ENCODE data around the gene LRP3.
"Not testable (repeated sequence)": the region's sequence is repeated elsewhere in the genome, so short reads cannot be mapped to it uniquely, and the experiment has no call there.

The LRP3 gene

GRCh38 chr19:33221638-33222037 lies 27.5 kb downstream of the LRP3 start:
- Histone ChIP-seq H3K36me3 (ENCODE audit: control insufficient read depth, low read length) (no peaks in the 10 kb centered on the region), H3K27ac (ENCODE audit: low read depth, low read length) (no peak overlapping the region), H3K4me2 (ENCODE audit: low read length) (no peak overlapping the region), H3K9me2 (replicated peaks; ENCODE audit: control insufficient read depth, low read length) (no peaks in the 10 kb centered on the region), H3F3A (ENCODE audit: control insufficient read depth, insufficient read depth) (no peaks in the 10 kb centered on the region), H3K4me1 (ENCODE audit: control insufficient read depth, low read length) (no peaks in the 10 kb centered on the region), H3K4me3 (ENCODE audit: low read length) (no peak overlapping the region), H3K9me3 (ENCODE audit: control insufficient read depth, insufficient read depth, low read length) (no peaks in the 10 kb centered on the region), H3K79me2 (ENCODE audit: control insufficient read depth, low read length) (no peaks in the 10 kb centered on the region), H3K27me3 (ENCODE audit: control insufficient read depth, low read length) (no peaks in the 10 kb centered on the region), H4K20me1 (ENCODE audit: control insufficient read depth, insufficient read depth, low read depth, low read length) (no peaks in the 10 kb centered on the region)
- TF ChIP-seq EZH2phosphoT487 (IDR thresholded peaks at IDR 0.05; ENCODE audit: borderline replicate concordance, low read length) (no peak), CTCF (IDR thresholded peaks at IDR 0.05; ENCODE audit: low read depth, low read length, poor library complexity, severe bottlenecking) (no peak)

GRCh38 chr19:33222255-33222654 lies 28.1 kb downstream of the LRP3 start:
- H3K27ac ChIP-seq (ENCODE audit: low read depth, low read length); H3K9me2 ChIP-seq (replicated peaks; ENCODE audit: control insufficient read depth, low read length); H4K20me1 ChIP-seq (ENCODE audit: control insufficient read depth, insufficient read depth, low read depth, low read length); H3K79me2 ChIP-seq (ENCODE audit: control insufficient read depth, low read length); H3K36me3 ChIP-seq (ENCODE audit: control insufficient read depth, low read length); H3K4me2 ChIP-seq (ENCODE audit: low read length); H3K4me3 ChIP-seq (ENCODE audit: low read length); H3K4me1 ChIP-seq (ENCODE audit: control insufficient read depth, low read length); H3K27me3 ChIP-seq (ENCODE audit: control insufficient read depth, low read length); H3K9me3 ChIP-seq (ENCODE audit: control insufficient read depth, insufficient read depth, low read length); H3F3A ChIP-seq (ENCODE audit: control insufficient read depth, insufficient read depth): not testable (repeated sequence)

GRCh38 chr19:33224694-33225457 lies 30.7 kb downstream of the LRP3 start:
- no peaks in the 10 kb centered on the region for H3K4me1 ChIP-seq (ENCODE audit: control insufficient read depth, low read length)
- H3K36me3 ChIP-seq (ENCODE audit: control insufficient read depth, low read length), result no peaks in the 10 kb centered on the region
- no peaks in the 10 kb centered on the region for H4K20me1 ChIP-seq (ENCODE audit: control insufficient read depth, insufficient read depth, low read depth, low read length)
- H3K9me2 ChIP-seq (replicated peaks; ENCODE audit: control insufficient read depth, low read length), result no peaks in the 10 kb centered on the region
- no peaks in the 10 kb centered on the region for H3K27me3 ChIP-seq (ENCODE audit: control insufficient read depth, low read length)
- no peaks in the 10 kb centered on the region for H3F3A ChIP-seq (ENCODE audit: control insufficient read depth, insufficient read depth)
- no peak overlapping the region for H3K4me2 ChIP-seq (ENCODE audit: low read length)
- peaks cover 4% of the 10 kb centered on the region; the same call in 1 of the 2 replicates for H3K9me3 ChIP-seq (ENCODE audit: control insufficient read depth, insufficient read depth, low read length)
- TF ChIP-seq EZH2phosphoT487 (IDR thresholded peaks at IDR 0.05; ENCODE audit: borderline replicate concordance, low read length) (no peak), CTCF (IDR thresholded peaks at IDR 0.05; ENCODE audit: low read depth, low read length, poor library complexity, severe bottlenecking) (no peak)
- H3K4me3 ChIP-seq (ENCODE audit: low read length), result no peak overlapping the region
- no peaks in the 10 kb centered on the region for H3K79me2 ChIP-seq (ENCODE audit: control insufficient read depth, low read length)
- H3K27ac ChIP-seq (ENCODE audit: low read depth, low read length), result no peak overlapping the region

- no peaks in the 10 kb centered on the region for H3F3A ChIP-seq (ENCODE audit: control insufficient read depth, insufficient read depth)
- no peaks in the 10 kb centered on the region for H3K9me2 ChIP-seq (replicated peaks; ENCODE audit: control insufficient read depth, low read length)
- no peaks in the 10 kb centered on the region for H3K4me1 ChIP-seq (ENCODE audit: control insufficient read depth, low read length)
- no peaks in the 10 kb centered on the region for H4K20me1 ChIP-seq (ENCODE audit: control insufficient read depth, insufficient read depth, low read depth, low read length)
- no peaks in the 10 kb centered on the region for H3K79me2 ChIP-seq (ENCODE audit: control insufficient read depth, low read length)
- H3K4me2 ChIP-seq (ENCODE audit: low read length), result no peak within 1 kb of the TSS
- H3K9me3 ChIP-seq (ENCODE audit: control insufficient read depth, insufficient read depth, low read length), result peaks cover 4% of the 10 kb centered on the region; the same call in 1 of the 2 replicates
- no peaks in the 10 kb centered on the region for H3K27me3 ChIP-seq (ENCODE audit: control insufficient read depth, low read length)
- no peaks in the 10 kb centered on the region for H3K36me3 ChIP-seq (ENCODE audit: control insufficient read depth, low read length)
- TF ChIP-seq EZH2phosphoT487 (IDR thresholded peaks at IDR 0.05; ENCODE audit: borderline replicate concordance, low read length), result no peak
- no peak for TF ChIP-seq CTCF (IDR thresholded peaks at IDR 0.05; ENCODE audit: low read depth, low read length, poor library complexity, severe bottlenecking)
- H3K27ac ChIP-seq (ENCODE audit: low read depth, low read length), result no peak within 1 kb of the TSS
- no peak within 1 kb of the TSS for H3K4me3 ChIP-seq (ENCODE audit: low read length)
Observed at GRCh38 chr19:33225458-33225926, 31.4 kb downstream of the LRP3 start, which contains the start of gene SLC7A10. TSS of gene SLC7A10 (minus strand) at chr19:33225850. CDS start at chr19:33225703, 147 bp downstream.

Data from DOHH2 (cell line).